AML-193 (cell line): ENCODE data around the gene PKDREJ.
"Not testable (repeated sequence)": the region's sequence is repeated elsewhere in the genome, so short reads cannot be mapped to it uniquely, and the experiment has no call there.

Experiments used
- DNase-seq, 2 experiments: peaks; one replicate each; lab custom pipeline; 2025; lab: John Stamatoyannopoulos, UW

Gene PKDREJ, protein sequence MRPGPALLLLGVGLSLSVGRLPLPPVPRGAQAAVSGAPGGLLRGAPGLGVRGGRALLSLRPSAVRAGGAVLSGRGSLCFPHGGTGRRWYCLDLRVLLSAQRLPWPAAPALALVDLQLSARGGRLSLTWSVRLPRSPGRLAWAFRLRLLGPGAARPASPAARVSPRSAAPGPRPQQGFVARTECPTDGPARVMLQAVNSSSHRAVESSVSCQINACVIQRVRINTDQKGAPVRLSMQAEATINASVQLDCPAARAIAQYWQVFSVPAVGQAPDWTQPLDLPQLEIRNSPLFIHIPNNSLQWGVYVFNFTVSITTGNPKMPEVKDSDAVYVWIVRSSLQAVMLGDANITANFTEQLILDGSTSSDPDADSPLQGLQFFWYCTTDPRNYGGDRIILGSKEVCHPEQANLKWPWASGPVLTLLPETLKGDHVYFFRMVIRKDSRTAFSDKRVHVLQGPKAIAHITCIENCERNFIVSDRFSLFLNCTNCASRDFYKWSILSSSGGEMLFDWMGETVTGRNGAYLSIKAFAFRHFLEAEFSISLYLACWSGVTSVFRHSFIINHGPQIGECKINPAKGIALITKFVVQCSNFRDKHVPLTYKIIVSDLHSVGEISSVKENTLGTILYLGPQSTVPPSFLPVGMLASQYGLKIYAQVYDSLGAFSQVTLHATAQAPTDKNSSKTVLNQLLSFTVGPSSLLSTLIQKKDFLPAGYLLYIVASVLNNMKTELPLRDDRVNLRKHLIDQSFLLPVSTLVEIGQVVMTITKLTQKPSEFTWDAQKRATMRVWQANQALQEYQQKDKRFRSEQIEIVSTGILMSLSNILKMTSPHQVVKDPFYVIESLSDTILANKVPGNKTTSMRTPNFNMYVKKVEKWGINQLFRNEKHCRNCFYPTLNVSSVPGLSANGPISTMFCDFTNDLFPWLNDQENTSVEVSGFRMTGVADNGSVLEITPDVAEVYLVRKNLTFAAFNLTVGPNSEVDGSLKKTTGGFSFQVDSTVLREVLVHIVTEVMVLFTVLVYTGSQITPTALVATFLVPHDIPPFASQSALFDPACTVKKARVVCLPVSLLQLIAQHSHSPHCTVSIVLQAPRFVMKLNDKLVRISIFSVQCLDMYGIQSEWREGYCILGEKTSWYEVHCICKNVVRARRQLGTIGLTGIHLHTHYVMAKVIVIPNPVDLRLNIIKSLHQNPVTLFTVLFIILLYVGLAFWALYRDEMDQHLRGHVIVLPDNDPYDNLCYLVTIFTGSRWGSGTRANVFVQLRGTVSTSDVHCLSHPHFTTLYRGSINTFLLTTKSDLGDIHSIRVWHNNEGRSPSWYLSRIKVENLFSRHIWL (N-terminal part only)

DNA sequence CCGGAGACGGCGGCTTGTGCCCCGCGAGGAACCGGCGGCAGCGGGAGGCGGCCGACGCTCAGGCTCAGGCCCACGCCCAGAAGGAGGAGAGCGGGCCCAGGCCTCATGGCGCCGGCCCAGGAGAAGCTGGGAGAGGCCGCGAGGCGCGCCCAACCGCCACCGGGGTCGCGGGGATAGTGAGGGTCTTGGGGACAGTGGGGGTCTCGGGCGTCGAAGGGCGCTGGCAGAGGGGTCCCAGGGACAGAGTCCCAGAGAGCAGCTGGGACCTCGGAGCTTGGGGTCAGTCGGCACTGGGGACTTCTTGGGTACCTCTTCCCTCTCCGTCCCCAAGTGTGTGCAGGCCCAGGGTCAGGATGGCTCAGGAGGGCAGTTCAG lies at the start of gene PKDREJ:
Gene PKDREJ, minus strand, starts transcription at position 128 of the 375 bp plus-strand sequence. Its CDS starts 21 bp downstream, at position 107.
- DNase-seq: no peak

DNA sequence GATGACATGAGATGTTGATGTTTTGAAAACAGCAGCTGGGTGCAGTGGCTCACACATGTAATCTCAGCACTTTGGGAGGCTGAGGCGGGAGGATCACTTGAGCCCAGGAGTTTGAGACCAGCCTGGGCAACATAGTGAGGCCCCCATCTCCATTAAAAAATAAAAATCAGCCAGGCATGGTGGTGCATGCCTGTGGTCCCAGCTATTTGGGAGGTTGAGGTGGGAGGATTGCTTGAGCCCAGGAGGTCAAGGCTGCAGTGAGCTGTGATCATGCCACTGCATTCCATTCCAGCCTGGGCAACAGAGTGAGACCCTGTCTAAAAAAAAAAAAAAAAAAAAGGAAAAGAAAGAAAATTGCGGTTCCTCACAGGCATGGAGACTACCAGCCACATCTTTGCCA lies 49.7 kb upstream of the PKDREJ start:
- DNase-seq: not testable (repeated sequence)

DNA sequence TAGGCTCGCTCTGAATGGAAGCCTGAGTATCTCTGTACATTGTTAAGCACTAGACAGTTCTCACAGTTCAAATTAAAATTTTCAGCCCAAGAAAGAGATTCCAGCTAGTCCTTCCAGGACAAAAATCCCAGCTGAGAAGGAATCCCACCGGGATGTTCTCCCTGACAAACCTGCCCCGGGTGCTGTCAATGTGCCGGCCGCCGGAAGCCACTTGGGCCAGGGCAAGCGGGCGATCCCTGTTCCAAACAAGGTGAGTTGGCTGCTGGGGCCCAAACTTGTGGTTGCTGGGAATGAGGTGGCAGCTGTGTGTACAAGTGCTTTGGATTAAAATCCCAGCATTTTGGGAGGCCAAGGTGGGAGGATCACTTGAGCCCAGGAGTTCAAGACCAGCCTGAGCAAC lies 48.9 kb upstream of the PKDREJ start:
- DNase-seq: no peak

DNA sequence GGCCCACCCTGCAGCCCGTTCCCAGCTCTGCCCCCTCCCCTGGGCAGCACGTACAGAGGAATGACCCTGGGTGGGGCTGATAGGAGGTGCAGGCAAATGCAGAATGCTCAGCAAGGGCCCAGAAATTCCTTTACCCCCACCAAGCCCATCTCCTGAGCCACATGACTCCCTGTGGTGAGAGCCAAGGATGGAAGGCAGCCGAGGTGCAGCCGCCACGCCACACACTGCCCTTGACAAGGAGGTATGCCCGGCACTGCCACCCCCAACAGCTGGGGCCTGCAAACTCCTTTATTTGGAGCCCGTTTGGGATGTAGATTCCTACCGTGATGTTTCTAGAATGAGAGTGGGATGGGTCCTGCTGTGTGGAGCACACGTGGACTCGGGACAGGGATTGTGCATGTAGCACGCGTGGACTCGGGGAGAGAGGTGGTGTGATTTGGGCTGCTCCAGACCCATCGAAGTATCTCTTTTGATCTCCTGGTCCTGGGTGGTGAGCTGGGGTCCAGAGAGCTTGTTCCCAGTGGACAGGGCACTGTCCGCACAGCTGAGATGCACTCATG lies 46.5 kb upstream of the PKDREJ start:
- no peak for DNase-seq

DNA sequence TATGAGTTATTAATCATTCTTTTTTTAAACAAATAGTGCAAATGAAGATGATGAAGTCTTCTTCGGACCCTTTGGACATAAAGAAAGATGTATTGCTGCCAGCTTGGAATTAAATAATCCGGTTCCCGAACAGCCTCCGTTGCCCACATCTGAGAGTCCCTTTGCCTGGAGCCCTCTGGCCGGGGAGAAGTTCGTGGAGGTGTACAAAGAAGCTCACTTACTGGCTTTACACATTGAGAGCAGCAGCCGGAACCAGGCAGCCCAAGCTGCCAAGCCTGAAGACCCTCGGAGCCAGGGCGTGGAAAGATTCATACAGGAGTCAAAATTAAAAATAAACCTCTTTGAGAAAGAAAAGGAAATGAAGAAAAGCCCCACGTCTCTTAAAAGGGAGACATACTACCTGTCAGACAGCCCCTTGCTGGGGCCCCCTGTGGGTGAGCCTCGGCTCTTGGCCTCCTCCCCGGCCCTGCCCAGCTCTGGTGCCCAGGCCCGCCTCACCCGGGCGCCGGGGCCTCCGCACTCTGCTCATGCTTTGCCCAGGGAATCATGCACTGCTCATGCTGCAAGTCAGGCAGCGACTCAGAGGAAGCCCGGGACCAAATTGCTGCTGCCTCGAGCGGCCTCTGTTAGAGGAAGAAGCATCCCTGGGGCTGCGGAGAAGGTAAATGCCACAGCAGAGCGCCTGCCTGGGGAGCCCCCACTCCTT lies 45.3 kb upstream of the PKDREJ start:
- DNase-seq: no peak

DNA sequence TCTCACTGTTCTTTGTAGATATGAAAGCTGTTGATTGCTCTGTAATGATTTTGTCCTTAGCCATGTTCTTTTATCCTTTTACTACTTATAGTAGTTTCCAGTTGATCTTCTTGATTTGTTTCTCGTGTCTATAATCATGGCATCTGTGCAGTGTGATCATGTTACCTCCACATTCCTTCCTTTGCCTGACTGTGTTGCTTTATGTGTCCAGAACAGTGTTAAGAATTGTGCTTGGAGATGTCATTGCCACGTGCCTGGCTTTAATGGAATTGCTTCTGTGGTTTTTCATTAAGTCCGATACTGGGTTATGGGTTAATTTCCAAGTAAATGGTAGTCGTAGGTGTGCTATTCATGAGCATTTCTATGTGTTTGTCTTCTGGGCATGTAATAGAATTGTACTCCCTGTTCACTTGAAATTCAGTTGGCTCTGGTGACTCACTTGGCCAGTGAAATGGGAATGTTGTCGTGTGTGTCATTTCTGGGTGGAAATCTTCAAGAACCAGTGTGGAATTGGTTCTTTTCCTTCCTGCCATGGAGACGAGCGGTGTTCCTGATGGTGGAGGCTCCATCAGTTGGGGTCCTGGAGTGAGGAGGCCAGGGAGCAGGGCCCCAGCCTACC lies 40.3 kb upstream of the PKDREJ start:
- DNase-seq: no peak

DNA sequence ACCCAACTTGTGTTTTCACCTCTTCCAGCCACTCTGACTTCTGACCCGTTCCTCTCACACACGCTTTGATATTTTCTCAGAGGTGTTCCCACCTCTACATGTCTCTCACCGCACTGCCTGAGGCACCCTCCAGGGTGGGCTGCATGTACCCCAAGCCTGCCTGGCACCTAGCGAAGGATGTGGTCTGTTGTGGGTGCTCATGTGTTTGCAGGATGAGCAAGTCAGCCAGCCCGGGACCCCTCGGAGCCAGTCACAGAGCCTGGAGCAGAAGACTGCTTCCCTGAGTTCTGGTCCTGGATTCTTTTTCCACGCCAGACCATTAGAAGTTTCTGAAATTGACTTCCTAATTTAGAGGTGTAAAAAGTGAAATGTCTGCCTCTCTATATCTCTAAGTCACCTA lies 37.3 kb upstream of the PKDREJ start:
- no peak for DNase-seq

DNA sequence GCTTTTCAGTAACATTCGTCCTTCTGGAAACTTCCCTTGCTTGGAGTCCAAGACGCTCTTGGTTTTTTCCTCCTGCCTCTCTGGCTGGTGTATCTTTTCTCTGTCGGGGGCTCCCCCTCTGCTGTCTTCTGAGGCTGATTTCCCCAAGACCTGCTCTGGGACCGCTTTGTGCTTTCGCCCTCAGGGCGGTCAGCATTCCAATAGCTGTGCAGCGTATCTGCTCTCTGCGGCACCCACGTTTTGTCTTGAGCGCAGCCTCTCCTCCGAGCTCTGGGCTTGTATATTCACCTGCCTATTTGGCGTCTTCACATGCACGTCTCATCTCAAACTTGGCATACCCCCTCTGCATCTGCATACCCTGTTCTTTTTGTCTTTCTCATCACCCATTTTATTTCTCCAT lies 36.0 kb upstream of the PKDREJ start:
- no peak for DNase-seq

DNA sequence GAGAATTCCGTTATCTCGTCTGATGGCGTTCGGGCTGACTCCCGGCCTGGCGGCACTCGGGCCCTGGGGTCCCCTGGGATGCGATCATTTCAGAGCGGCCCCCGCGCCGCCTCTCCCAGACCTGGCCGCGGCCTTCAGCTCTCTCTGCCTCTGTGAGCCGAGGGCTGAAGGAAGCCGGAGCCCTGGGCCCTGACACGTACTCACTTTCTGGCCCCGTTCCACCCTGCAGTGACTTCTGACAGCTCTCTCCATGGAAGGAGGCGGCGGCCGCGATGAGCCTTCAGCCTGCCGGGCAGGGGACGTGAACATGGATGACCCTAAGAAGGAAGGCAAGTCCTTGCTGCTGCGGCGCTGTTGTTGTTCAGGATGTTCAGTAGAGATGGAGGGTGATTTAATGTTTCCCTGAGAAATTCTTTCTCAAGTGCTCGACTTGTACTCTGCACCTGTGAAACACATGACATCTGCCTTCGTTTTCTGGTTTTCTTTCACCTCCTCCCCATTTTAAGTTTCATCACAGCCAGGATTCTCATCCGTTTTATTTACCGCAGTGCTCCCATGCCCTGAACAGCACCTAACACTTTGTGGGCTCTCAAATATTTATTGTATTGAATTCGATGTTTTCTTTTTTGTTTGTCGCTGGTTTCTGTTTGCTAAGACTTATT lies 34.1 kb upstream of the PKDREJ start:
- peak in 1 of 2 experiments; percentile 15 for DNase-seq

DNA sequence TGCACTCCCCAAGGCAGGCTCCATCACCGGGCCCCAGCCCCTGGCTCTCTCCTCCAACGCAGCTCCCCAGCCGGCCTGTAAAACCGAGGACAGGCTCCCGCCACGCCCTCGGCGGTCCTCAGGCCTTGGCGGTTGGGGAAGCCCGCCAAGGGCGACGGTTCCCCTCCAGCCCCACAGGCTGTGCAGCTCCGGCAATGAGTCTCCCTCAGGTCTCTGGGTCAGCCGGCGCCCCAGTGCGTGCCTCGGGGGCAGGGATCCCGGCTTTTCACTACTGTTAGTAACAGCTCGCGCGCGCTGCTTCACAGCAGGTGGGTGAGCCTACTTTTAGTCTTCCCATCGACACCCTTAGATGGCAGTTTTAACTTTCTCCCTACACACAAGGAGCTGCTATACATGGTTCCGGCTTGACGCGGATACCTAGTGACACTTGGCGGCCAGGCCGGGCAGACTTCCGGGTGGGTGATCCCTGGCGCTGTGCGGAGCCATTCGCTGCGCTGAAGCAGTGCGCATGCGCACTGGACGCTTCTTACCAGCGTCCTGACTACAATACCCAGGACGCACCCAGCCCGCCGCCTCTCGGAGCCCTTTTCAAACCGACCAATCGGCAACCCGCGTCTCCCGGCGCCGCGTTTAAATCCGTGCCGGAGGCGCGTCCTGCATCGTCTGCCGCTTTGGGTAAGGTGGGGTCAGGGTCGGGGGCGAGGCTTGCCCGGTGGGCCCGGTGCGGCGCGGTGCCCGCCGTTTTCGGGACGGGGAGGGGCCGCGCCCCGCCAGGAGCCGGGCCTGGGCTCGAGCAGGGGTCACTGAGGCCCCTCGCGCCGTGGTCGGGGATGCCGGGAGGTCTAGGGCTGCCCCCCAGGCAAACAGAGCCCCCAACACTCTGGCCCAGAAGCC lies 33.4 kb upstream of the PKDREJ start, which contains the start of gene GTSE1:
Gene GTSE1, plus strand, starts transcription at position 614 of the 894 bp plus-strand sequence. CDS start 531 bp downstream, outside the sequence.
- peak; percentile 94 to 95 for DNase-seq

DNA sequence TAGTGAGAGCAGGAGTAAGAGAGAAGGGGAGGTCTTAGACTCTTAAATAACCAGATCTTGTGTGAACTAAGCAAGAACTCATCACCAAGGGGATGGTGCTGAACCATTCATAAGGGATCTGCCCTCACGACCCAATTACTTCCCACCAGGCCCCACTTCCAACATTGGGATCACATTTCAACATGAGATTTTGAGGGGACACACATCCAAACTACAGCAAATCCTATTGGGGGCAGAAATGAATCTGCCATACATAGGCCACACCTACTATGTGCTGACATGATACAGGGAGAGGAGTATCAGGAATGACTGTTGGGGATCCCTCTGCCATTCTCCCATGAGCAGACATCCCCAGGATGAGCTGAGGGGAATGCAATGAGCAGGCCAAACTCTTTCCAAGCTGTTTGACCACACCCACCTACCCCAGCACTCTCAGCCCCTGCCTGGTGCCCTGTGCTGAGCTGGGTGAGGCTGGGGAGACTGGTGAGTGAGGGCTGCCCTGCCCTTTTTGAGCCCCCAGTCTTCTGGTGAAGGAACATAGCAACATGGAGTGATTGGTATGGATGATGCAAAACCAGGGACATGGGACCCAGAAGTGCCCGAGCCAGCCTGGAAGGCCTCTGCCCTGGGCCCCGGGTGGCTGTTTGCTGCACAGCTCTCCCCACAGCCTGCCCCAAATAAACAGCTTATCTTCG lies 32.3 kb upstream of the PKDREJ start:
- DNase-seq: no peak

DNA sequence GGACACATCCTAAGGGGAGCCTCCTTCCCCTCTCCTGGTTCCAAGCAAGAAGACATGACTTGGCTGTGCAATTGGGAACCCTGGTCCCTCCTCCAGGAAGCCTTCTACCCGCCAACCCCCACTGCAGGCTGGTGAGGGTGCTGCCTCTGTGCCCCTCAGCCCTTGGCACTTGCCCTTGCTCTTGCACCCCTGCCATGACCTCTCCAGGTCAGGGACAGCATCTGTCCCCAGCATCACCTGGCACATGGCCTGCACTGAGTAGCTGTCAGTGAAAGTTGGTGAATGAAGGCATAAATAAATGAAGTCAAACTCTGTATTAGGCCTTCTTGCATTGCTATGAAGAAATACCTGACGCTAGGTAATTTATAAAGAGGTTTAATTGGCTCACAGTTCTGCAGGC lies 31.6 kb upstream of the PKDREJ start:
- no peak for DNase-seq

DNA sequence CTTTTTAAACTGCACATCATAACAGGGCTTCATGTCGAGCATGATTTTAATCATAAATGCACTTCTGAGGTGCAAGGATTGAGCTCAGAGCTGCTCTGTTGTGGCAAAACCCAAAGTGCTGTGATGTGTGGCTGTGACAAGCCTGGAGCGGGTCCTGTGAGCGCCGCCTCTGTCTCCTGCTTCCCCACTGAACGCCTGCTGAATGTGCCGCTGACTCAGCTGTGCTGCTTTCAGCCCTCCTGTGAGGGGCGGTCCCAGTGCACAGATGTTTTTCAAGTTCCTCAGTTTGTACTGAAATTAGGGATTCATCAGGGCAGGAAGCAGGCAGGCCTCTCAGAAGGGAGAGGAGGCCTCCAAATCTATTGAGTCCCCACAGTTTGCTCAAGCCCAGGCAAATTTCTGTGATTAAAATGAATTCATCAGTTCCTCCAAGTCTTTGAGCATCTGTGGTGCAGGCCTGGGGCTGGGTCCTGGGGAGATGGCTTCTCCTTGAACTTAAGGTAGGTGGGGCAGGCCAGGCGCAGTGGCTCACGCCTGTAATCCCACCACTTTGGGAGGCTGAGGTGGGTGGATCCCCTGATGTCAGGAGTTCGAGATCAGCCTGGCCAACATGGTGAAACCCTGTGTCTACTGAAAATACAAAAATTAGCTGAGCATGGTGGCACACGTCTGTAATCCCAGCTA lies 30.6 kb upstream of the PKDREJ start:
- DNase-seq: no peak

DNA sequence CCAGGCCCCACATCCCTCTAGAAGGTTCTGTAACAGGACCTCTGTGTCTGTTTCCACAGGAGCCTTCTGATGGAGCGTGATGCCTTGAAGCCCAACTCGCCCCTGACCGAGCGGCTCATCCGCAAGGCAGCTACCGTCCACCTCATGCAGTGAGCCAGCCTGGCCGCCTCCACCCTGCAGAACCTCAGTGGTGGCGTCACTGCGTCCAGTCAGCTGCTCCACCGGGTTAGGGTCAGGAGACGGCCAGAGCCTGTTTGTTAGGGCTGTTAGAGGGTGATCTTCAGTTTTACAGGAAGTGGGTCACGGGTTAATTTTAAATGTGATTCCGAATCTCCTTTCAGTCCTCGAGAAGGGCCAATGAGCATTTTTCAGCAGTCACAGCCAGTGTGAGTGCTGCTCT lies 29.6 kb upstream of the PKDREJ start:
- DNase-seq: no peak

DNA sequence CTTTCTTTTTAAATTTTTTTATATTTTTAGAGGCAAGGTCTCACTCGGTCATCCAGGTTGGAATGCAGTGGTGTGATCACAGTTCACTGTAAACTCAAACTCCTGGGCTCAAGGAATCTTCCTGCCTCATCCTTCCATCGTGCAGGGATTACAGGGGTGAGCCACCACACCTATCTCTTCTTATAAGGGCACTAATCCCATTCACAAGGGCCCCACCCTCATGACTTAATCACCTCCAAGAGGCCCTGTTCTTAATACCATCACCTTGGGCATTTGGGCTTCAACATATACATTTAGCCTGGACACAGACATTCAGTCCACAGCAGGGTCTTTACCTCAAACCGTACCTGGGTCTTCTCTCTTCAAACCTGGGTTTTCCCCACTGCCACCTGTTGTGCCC lies 29.0 kb upstream of the PKDREJ start:
- DNase-seq: no peak

DNA sequence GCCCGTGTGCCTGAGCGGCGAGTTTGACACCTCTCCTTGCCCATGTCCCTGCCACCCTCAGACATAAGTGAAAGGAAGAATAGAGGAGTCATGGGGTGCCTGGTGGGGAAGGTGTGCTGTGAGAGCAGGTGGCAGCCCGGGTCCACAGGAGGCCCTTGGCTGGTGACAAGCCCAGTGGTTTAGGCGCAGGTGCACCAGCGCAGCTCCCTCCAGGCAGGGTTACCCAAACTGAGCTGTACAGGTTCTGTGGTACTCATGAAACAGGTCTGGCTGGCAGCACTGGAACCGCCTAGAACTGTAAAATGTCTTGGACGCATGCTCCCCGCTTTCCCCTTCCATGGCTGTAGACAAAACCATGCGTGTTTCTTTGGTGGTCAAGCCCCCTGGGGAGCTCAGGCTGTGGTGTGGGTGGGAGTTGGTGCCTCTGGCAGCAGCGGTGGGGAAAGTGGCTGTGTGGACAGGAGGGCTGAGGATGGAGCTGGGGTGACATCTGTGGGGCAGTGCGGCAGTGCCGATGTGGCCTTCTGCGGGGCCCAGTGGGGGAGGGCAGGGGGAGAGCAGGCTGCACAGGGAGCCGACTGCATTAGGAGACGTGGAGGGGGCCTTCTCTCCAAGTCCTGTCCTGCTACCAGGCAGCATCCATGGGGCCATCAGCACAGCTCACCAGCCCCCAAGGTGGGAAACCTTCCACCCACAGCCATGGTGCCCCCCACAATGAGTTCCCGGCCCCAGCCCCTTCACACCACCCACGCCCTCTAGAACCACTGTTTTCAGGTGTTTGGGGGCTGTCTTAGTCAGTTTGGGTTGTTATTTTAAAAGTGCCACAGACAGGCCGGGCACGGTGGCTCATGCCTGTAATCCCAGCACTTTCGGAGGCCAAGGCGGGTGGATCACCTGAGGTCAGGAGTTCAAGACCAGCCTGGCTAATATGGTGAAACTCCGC lies 28.0 kb upstream of the PKDREJ start:
- DNase-seq: no peak
